ENCODE measurements around the gene LONRF2. TPM values are rescaled to one million over a fixed set of nuclear protein-coding genes. Genes with fewer than 3 reads are reported as not detected.

LONRF2 gene
- total RNA-seq, 1 experiment from 2014 or later = 1.1 TPM

GRCh38 chr2:100271210-100271609, 51.1 kb downstream of the LONRF2 start:
- intact Hi-C loops (cut with micrococcal nuclease) = no loop called here
- Histone ChIP-seq H3K9me3 (ENCODE audit: low read length) (no peaks in the 10 kb centered on the region), H3K79me2 (ENCODE audit: low read length) (no peaks in the 10 kb centered on the region), H3K9me2 (replicated peaks; ENCODE audit: low read length) (no peaks in the 10 kb centered on the region), H3K27ac (ENCODE audit: low read length) (no peak overlapping the region), H4K20me1 (ENCODE audit: low read length) (no peaks in the 10 kb centered on the region), H3K36me3 (ENCODE audit: low read depth, low read length) (no peaks in the 10 kb centered on the region), H3F3A (ENCODE audit: low read length, unreplicated experiment) (no peaks in the 10 kb centered on the region), H3K4me1 (ENCODE audit: insufficient read depth, low read length) (no peaks in the 10 kb centered on the region), H3K4me2 (ENCODE audit: low read length) (no peak overlapping the region), H3K4me3 (ENCODE audit: low read length) (no peak overlapping the region), H3K9ac (ENCODE audit: low read length) (no peak overlapping the region), H3K27me3 (ENCODE audit: low read length) (no peaks in the 10 kb centered on the region), H2AFZ (ENCODE audit: low read length) (no peak overlapping the region)
- TF ChIP-seq EZH2phosphoT487 (IDR thresholded peaks at IDR 0.05; ENCODE audit: borderline replicate concordance, low read length) (no peak), EZH2 (IDR thresholded peaks at IDR 0.05; ENCODE audit: low read length, unreplicated experiment) (no peak), CTCF (conservative IDR thresholded peaks at IDR 0.05; ENCODE audit: low read depth, low read length) (no peak)
- CTCF ChIA-PET = no interaction called here
- no peak for DNase-seq
- ATAC-seq = no peak
- BruUV-seq (replicated peaks) = no TSS peak
- POLR2A ChIA-PET (ENCODE audit: unreplicated experiment) = no interaction called here

- POLR2A ChIA-PET (ENCODE audit: unreplicated experiment) = no interaction called here
These were observed 51.7 kb downstream of the LONRF2 start for GRCh38 chr2:100270381-100271146.

More at GRCh38 chr2:100270381-100271146, 51.7 kb downstream of the LONRF2 start:
- Histone ChIP-seq H3K36me3 (ENCODE audit: low read depth, low read length) (no peaks in the 10 kb centered on the region), H3K9me3 (ENCODE audit: low read length) (no peaks in the 10 kb centered on the region), H3K27me3 (ENCODE audit: low read length) (no peaks in the 10 kb centered on the region), H3F3A (ENCODE audit: low read length, unreplicated experiment) (no peaks in the 10 kb centered on the region), H3K9me2 (replicated peaks; ENCODE audit: low read length) (no peaks in the 10 kb centered on the region), H3K4me3 (ENCODE audit: low read length) (no peak overlapping the region), H4K20me1 (ENCODE audit: low read length) (no peaks in the 10 kb centered on the region), H3K9ac (ENCODE audit: low read length) (no peak overlapping the region), H3K4me2 (ENCODE audit: low read length) (no peak overlapping the region), H3K79me2 (ENCODE audit: low read length) (no peaks in the 10 kb centered on the region), H2AFZ (ENCODE audit: low read length) (no peak overlapping the region), H3K27ac (ENCODE audit: low read length) (no peak overlapping the region), H3K4me1 (ENCODE audit: insufficient read depth, low read length) (no peaks in the 10 kb centered on the region)
- no TSS peak for BruUV-seq (replicated peaks)
- TF ChIP-seq CTCF (conservative IDR thresholded peaks at IDR 0.05; ENCODE audit: low read depth, low read length) (no peak), EZH2phosphoT487 (IDR thresholded peaks at IDR 0.05; ENCODE audit: borderline replicate concordance, low read length) (no peak), EZH2 (IDR thresholded peaks at IDR 0.05; ENCODE audit: low read length, unreplicated experiment) (no peak)
- ATAC-seq = no peak
- CTCF ChIA-PET = no interaction called here
- no peak for DNase-seq
- intact Hi-C loops (cut with micrococcal nuclease) = no loop called here
